Thoracic aorta (tissue), 2 donors: ENCODE measurements around the gene GSTT2B. TPM values are rescaled to one million over a fixed set of nuclear protein-coding genes. Genes with fewer than 3 reads are reported as not detected.
"Not testable (repeated sequence)": the region's sequence is repeated elsewhere in the genome, so short reads cannot be mapped to it uniquely, and the experiment has no call there.

Experiments used
- ATAC-seq: fragments of 150-250 bp; one replicate; pipeline ENCODE4 v1.8.0; 2017; ENCODE audit warnings: low read depth; ENCODE audit not compliant: insufficient number of reproducible peaks, low FRiP score
- DNase-seq: peaks from one replicate; pipeline ENCODE4 v3.0.0-alpha.2; 2020; ENCODE audit warnings: low spot score
- H3K27ac ChIP-seq, 2 donors: fragments of 200-600 bp; sonication (generic); 1 replicate in 1 of 2; 2 replicates in 1 of 2; pipeline ENCODE4 v1.5.1; 2016; ENCODE audit warnings: mild to moderate bottlenecking in 2 of 2, moderate library complexity in 2 of 2
- H3K27me3 ChIP-seq: fragments of 200-600 bp; sonication (generic); replicated peaks from 2 replicates; pipeline ENCODE4 v1.6.0; 2016; ENCODE audit warnings: mild to moderate bottlenecking; ENCODE audit not compliant: insufficient read depth
- H3K36me3 ChIP-seq: fragments of 200-600 bp; sonication (generic); one replicate; pipeline ENCODE4 v1.5.1; 2016
- H3K4me1 ChIP-seq, 2 donors: fragments of 200-600 bp; sonication (generic); 1 replicate in 1 of 2; 2 replicates in 1 of 2; pipeline versions ENCODE4 v1.5.1 to v1.6.0; 2016; ENCODE audit warnings: low read depth in 2 of 2, mild to moderate bottlenecking in 1 of 2; ENCODE audit not compliant: control insufficient read depth in 1 of 2
- H3K4me3 ChIP-seq: fragments of 200-600 bp; sonication (generic); 2 replicates; pipeline ENCODE4 v1.5.1; 2016; ENCODE audit warnings: mild to moderate bottlenecking
- H3K9me3 ChIP-seq: fragments of 200-600 bp; sonication (generic); 2 replicates; pipeline ENCODE4 v1.5.1; 2016
- total RNA-seq, 2 donors: library from RNA; depleted of rRNA; stranded (reverse); fragments of >200 nt; gene quantifications; one replicate each; pipeline versions ENCODE4 v1.1.0 to v1.2.3, GENCODE V29; 2016
- TF ChIP-seq, protein P1 (sequence below): fragments of 200-600 bp; sonication (generic); IDR thresholded peaks from one replicate; pipeline ENCODE4 v1.5.1; 2019; ENCODE audit warnings: antibody characterized with exemption

GSTT2B gene
- total RNA-seq, 2 donors from 2014 or later: 3.6 TPM; not detected in 1

DNA sequence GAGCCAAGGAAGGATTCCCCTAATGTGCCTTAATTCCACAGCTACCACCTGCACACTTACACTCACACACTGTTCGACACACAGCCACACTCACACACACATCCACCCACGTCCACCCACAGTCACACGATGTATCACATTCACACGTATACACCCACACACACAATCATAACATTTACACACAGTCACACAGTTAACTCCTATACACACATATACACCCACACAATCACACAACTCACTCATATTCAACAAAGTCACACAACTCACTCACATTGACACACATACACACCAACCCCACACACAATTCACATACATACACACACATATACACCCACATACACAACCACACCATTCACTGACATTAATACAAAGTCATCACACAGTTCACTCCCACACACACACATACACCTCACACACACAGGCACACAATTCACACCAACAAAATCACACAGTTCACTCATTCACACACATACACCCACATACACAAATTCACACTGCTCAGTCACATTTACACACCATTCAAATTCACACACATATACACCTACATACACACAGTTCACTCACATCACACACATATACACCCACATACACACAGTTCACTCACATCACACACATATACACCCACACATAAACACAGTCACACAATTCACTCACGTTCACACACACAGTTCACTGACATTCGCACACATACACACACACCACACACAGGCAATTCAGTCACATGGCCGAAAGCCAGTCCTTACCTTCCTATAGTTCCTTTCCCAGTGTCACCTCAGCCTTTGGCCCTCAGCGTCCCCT, 6.6 kb downstream of the GSTT2B start:
- ATAC-seq, H3K27ac ChIP-seq, H3K36me3 ChIP-seq, DNase-seq, H3K4me3 ChIP-seq, H3K9me3 ChIP-seq, H3K27me3 ChIP-seq, H3K4me1 ChIP-seq: not testable (repeated sequence)

DNA sequence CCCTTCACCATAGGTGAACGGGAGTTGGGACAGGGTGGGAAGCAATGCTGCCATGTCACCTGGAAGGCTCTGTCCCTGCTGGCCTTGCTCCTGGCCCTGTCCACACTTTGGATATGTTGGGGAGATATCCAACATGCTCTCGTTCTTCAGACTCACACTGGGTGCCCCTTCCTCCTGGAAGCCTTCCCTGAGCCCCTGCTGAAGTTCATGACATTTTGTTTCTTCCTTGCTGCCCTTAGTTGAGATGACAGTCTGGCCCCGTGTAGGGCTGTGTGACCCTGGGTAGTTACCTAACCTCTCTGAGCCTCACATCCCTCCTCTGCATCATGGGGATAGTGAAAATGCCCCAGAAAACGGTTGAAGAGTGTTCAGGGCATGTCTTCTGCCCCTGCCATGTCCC, 7.5 kb downstream of the GSTT2B start:
- ATAC-seq, DNase-seq, H3K4me1 ChIP-seq, H3K4me3 ChIP-seq, H3K27me3 ChIP-seq, H3K9me3 ChIP-seq, H3K27ac ChIP-seq, H3K36me3 ChIP-seq: not testable (repeated sequence)

DNA sequence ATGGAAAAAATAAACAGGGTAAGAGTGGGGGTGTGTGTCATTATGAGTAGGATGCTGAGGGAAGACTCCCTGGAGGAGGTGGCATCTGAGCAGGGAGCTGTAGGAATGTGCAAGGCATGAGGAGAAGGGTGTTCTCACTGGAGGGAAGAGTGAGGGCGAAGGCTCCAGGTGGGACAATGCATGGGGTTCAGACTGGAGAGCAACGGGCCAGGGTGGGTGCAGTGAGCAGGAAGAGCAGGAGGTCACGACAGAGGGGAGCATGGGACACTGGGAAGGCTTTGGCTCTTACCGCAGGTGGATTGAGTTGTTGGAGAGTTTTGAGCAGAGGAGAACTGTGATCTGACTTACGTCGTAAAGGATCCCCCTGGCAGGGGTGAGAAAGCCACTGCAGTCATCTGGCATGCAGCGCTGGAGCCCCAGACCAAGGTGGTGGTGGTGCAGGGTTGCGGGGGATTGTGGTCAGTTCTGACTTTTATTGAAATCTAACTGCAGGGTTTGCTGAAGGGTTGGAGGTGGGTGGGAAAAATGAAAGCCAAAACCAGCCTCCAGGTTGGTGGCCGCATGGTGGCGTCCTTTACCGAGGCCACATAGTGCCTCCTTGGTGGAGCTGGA, 8.1 kb downstream of the GSTT2B start:
- DNase-seq, H3K9me3 ChIP-seq, H3K4me3 ChIP-seq, H3K36me3 ChIP-seq, H3K27me3 ChIP-seq, ATAC-seq, H3K4me1 ChIP-seq, H3K27ac ChIP-seq: not testable (repeated sequence)

DNA sequence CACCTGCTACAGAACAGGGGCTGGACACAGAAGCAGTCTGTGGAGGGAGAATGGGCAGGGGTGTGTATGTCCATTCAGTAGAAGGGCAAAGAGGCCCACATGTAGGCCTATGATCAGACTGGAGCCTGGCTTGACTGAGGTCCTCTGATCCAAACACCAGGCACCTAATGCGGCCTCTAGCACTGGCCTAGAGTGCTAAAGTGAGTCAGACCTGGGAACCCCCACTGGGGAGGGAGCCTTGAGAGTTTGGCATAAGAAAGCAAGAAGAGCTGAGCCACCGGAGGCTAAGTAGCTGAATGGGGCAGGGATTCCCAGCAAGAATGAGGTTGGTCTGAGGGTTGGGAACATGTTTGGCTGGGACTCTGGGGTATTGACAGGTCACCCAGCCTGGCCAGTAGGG, 9.6 kb downstream of the GSTT2B start:
- ATAC-seq, H3K27me3 ChIP-seq, DNase-seq, H3K9me3 ChIP-seq, H3K27ac ChIP-seq, H3K36me3 ChIP-seq, H3K4me1 ChIP-seq, H3K4me3 ChIP-seq: not testable (repeated sequence)

DNA sequence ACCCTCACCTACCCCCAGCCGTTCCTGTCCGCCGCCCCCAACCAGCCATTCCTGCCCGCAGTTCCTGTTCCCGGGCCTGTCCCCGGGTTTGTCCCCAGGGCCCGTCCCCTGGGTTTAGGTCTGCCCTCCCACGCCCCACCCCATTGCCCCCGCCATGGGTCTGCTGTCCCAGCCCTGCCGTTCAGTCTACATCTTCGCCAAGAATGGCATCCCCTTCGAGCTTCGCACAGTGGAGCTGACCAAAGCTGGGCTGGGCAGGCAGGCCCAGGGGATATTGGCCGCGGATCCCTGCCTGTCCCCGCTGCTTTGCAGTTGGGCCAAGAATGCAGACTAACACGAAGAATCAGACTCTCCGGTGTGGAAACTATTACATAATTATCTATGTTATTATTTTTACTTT, 11.2 kb downstream of the GSTT2B start:
- not testable (repeated sequence) for H3K9me3 ChIP-seq, H3K27me3 ChIP-seq, H3K4me1 ChIP-seq, DNase-seq, H3K4me3 ChIP-seq, H3K36me3 ChIP-seq, H3K27ac ChIP-seq, ATAC-seq

DNA sequence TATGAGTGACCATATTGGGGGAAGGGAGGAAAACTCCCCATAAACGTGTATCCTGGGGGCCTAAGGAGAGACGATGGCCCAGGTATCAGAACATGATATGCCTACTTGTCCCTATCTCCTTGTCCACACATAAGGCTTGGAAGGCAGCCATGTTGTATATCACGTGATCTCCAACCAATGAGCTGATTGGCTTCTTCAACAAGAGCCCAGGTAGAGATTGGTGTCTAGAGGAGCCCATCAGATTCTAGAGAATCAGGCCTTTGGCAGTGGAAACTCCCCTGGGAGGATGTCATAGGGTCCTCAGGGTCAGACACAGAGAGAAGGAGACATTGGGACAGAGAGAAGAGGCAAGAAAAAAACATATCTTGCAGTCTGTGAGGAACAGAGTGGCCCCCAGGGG, 13.6 kb downstream of the GSTT2B start:
- not testable (repeated sequence) for H3K27ac ChIP-seq, H3K27me3 ChIP-seq, DNase-seq, H3K36me3 ChIP-seq, H3K4me1 ChIP-seq, H3K9me3 ChIP-seq, ATAC-seq, H3K4me3 ChIP-seq

DNA sequence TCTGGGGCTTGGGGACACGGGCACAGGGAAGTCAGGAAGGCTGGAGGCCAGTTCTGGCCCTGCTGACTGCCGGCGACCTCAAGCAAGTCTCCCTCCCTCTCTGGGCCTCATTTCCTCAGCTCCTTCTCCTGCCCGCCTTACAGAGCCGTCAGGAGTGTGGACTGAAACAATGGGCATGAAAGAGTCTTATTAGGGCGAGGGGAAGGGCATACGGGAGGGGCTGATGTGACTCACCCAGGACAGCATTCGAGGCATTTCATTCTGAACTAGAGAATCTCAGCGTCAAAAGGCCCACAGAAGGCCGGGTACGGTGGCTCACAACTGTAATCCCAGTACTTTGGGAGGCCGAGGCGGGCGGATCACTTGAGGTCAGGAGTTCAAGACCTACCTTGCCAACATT, 20.8 kb downstream of the GSTT2B start:
- DNase-seq, ATAC-seq, H3K4me3 ChIP-seq, H3K9me3 ChIP-seq, H3K4me1 ChIP-seq, H3K27me3 ChIP-seq, H3K27ac ChIP-seq, H3K36me3 ChIP-seq: not testable (repeated sequence)

DNA sequence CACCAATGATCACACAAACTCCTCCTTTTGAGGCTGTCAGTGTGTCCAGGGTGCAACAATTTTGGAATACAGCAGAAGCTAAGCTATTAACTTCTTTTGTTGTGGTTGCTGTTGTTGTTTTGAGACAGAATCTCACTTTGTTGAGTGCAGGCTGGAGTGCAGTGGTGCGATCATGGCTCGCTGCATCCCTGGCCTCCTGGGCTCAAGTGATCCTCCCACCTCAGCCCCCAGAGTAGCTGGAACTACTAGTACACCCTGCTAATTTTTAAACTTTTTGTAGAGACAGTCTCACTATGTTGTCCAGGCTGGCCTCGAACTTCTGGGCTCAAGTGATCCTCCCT, 22.0 kb downstream of the GSTT2B start:
- Histone ChIP-seq H3K36me3 (no peaks in the 10 kb centered on the region), H3K27ac (no peak overlapping the region), H3K4me1 (no peaks in the 10 kb centered on the region), H3K4me3 (no peak overlapping the region), H3K27me3 (no peaks in the 10 kb centered on the region), H3K9me3 (no peaks in the 10 kb centered on the region)
- ATAC-seq: no peak
- TF ChIP-seq, protein P1, sequence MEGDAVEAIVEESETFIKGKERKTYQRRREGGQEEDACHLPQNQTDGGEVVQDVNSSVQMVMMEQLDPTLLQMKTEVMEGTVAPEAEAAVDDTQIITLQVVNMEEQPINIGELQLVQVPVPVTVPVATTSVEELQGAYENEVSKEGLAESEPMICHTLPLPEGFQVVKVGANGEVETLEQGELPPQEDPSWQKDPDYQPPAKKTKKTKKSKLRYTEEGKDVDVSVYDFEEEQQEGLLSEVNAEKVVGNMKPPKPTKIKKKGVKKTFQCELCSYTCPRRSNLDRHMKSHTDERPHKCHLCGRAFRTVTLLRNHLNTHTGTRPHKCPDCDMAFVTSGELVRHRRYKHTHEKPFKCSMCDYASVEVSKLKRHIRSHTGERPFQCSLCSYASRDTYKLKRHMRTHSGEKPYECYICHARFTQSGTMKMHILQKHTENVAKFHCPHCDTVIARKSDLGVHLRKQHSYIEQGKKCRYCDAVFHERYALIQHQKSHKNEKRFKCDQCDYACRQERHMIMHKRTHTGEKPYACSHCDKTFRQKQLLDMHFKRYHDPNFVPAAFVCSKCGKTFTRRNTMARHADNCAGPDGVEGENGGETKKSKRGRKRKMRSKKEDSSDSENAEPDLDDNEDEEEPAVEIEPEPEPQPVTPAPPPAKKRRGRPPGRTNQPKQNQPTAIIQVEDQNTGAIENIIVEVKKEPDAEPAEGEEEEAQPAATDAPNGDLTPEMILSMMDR: no peak
- no peak for DNase-seq
